ENCODE measurements around the gene EDN1. TPM values are rescaled to one million over a fixed set of nuclear protein-coding genes. Genes with fewer than 3 reads are reported as not detected.

Gene EDN1
- polyA plus RNA-seq, 3 donors, result 0.11 to 0.71 TPM; not detected in 1

GRCh38 chr6:12263403-12263802 lies 26.8 kb upstream of the EDN1 start:
- Histone ChIP-seq H3K27me3 (ENCODE audit: control insufficient read depth in 2 of 2, insufficient read depth in 2 of 2, low read length in 2 of 2) (no peaks in the 10 kb centered on the region), H3K27ac (ENCODE audit: low read depth in 1 of 2, low read length in 2 of 2) (no peak overlapping the region), H2AFZ (ENCODE audit: insufficient read depth, low read depth, low read length, poor library complexity, severe bottlenecking) (no peak overlapping the region), H3K4me1 (ENCODE audit: control insufficient read depth in 1 of 2, insufficient read depth in 2 of 2, low read length in 2 of 2) (peaks cover 52 to 62% of the 10 kb centered on the region in 2 donors), H3K4me2 (replicated peaks; ENCODE audit: extremely low read depth, low read length, poor library complexity, severe bottlenecking) (no peak overlapping the region), H3K9ac (ENCODE audit: insufficient read depth, low read length, poor library complexity, severe bottlenecking) (no peak overlapping the region), H3K4me3 (replicated peaks in 1 of 3; ENCODE audit: low read depth in 2 of 3, low read length in 3 of 3) (no peak overlapping the region), H3K79me2 (ENCODE audit: insufficient read depth, low read length) (no peaks in the 10 kb centered on the region), H4K20me1 (ENCODE audit: insufficient read depth, low read length) (no peaks in the 10 kb centered on the region), H3K36me3 (replicated peaks in 1 of 2; ENCODE audit: control insufficient read depth in 1 of 2, insufficient read depth in 2 of 2, low read length in 2 of 2) (no peaks in the 10 kb centered on the region), H3K9me3 (replicated peaks in 1 of 2; ENCODE audit: control insufficient read depth in 1 of 2, insufficient read depth in 1 of 2, low read length in 2 of 2) (no peaks in the 10 kb centered on the region)
- no peak for TF ChIP-seq CTCF (IDR thresholded peaks at IDR 0.05)
- peaks cover 0 to 6% (median 0%) of the 10 kb centered on the region in 3 donors for H3K27me3 Mint-ChIP-seq (ENCODE audit: low read depth in 3 of 3)
- no peak overlapping the region for H3K27ac Mint-ChIP-seq
- peaks cover 0 to 5% (median 0%) of the 10 kb centered on the region in 7 donors for H3K9me3 Mint-ChIP-seq
- H3K4me3 Mint-ChIP-seq, result no peak overlapping the region
- no CpG with 5 or more reads among the region's 2 CpGs for WGBS (ENCODE audit: insufficient coverage)
- no peak for DNase-seq
- H3K4me1 Mint-ChIP-seq, result peaks cover 58% of the 10 kb centered on the region
- intact Hi-C loops (cut with micrococcal nuclease), result loop anchor here in 1 of 2 donors (10.0 kb wide), 2 partner anchors 101 to 529 kb away; no protein-coding TSS in a partner anchor
- H3K36me3 Mint-ChIP-seq, result peaks cover 0 to 2% of the 10 kb centered on the region in 2 donors

GRCh38 chr6:12264671-12265070 lies 25.5 kb upstream of the EDN1 start:
- Mint-ChIP-seq H3K9me3 (peaks cover 0 to 5% (median 0%) of the 10 kb centered on the region in 7 donors), H3K4me1 (peaks cover 71% of the 10 kb centered on the region), H3K27me3 (ENCODE audit: low read depth in 3 of 3) (peaks cover 0 to 6% (median 0%) of the 10 kb centered on the region in 3 donors), H3K4me3 (no peak overlapping the region), H3K27ac (peak overlapping the region in 6 of 7 donors; percentile 91 to 99 (median 97)), H3K36me3 (peaks cover 0 to 2% of the 10 kb centered on the region in 2 donors)
- Histone ChIP-seq H3K79me2 (ENCODE audit: insufficient read depth, low read length) (no peaks in the 10 kb centered on the region), H3K4me3 (replicated peaks in 1 of 3; ENCODE audit: low read depth in 2 of 3, low read length in 3 of 3) (peak overlapping the region in 1 of 3 experiments; percentile 15), H3K4me2 (replicated peaks; ENCODE audit: extremely low read depth, low read length, poor library complexity, severe bottlenecking) (no peak overlapping the region), H3K27ac (ENCODE audit: low read depth in 1 of 2, low read length in 2 of 2) (peak overlapping the region in 1 of 2 donors; percentile 93), H4K20me1 (ENCODE audit: insufficient read depth, low read length) (no peaks in the 10 kb centered on the region), H2AFZ (ENCODE audit: insufficient read depth, low read depth, low read length, poor library complexity, severe bottlenecking) (no peak overlapping the region), H3K9ac (ENCODE audit: insufficient read depth, low read length, poor library complexity, severe bottlenecking) (no peak overlapping the region), H3K27me3 (ENCODE audit: control insufficient read depth in 2 of 2, insufficient read depth in 2 of 2, low read length in 2 of 2) (no peaks in the 10 kb centered on the region), H3K36me3 (replicated peaks in 1 of 2; ENCODE audit: control insufficient read depth in 1 of 2, insufficient read depth in 2 of 2, low read length in 2 of 2) (no peaks in the 10 kb centered on the region), H3K9me3 (replicated peaks in 1 of 2; ENCODE audit: control insufficient read depth in 1 of 2, insufficient read depth in 1 of 2, low read length in 2 of 2) (no peaks in the 10 kb centered on the region), H3K4me1 (ENCODE audit: control insufficient read depth in 1 of 2, insufficient read depth in 2 of 2, low read length in 2 of 2) (peaks cover 52 to 75% of the 10 kb centered on the region in 2 donors)
- WGBS (ENCODE audit: insufficient coverage), result no CpG with 5 or more reads among the region's 1 CpG
- TF ChIP-seq CTCF (IDR thresholded peaks at IDR 0.05), result no peak
- peak in 2 of 3 donors; percentile 17 to 43 for DNase-seq
- intact Hi-C loops (cut with micrococcal nuclease), result loop anchor here in 1 of 2 donors (2.0 to 10.0 kb wide), 4 partner anchors 30 to 530 kb away; no protein-coding TSS in a partner anchor

Data from CD14-positive monocyte (primary cell).